HCT116 (cell line): ENCODE data around the gene SP7. TPM values are rescaled to one million over a fixed set of nuclear protein-coding genes. Genes with fewer than 3 reads are reported as not detected.

ENCODE experiments used
- ATAC-seq: fragments of 200-7000 bp; cut with Tn5 transposase; 2 replicates; pipeline ENCODE4 v1.9.1; 2020; ENCODE audit warnings: mild to moderate bottlenecking, moderate library complexity
- BruUV-seq: library from RNA; stranded (reverse); fragments of 400-500 nt; replicated peaks from 2 replicates; lab custom pipeline; 2021; lab: Mats Ljungman, UMichigan
- CTCF ChIA-PET: fragments of 300-600 bp; sonication (Branson Sonifier 250); formaldehyde crosslinking; loops from one replicate; lab custom pipeline; 2021; ENCODE audit warnings: antibody characterized with exemption; lab: Charles Lee
- POLR2A ChIA-PET: fragments of 300-600, 350-600 bp; sonication (Branson Sonifier 250); formaldehyde crosslinking; loops from one replicate; lab custom pipeline; 2021; ENCODE audit warnings: antibody characterized with exemption; lab: Charles Lee
- RAD21 ChIA-PET, 2 experiments: fragments of 300-600 bp; sonication (Branson Sonifier 250); formaldehyde crosslinking; loops; one replicate each; lab custom pipeline; 2023; ENCODE audit warnings: low total read pairs in 2 of 2; ENCODE audit not compliant: uncharacterized antibody in 2 of 2, unreplicated experiment in 2 of 2, low non-redundant PET in 1 of 2; lab: Charles Lee
- DNase-seq: peaks from one replicate; pipeline ENCODE4 v3.0.0-alpha.2; 2010; ENCODE audit warnings: low read depth, low spot score
- H2AFZ ChIP-seq: fragments of 200-600 bp; shearing (Covaris generic), sonication (generic); 2 replicates; pipeline ENCODE4 v1.6.1; 2017; ENCODE audit warnings: low read depth, mixed run types, mixed read lengths, antibody characterized with exemption, low read length; ENCODE audit not compliant: poor library complexity, severe bottlenecking
- H3K27ac ChIP-seq: 2 replicates; pipeline ENCODE4 v1.5.1; 2012; ENCODE audit warnings: low read depth, low read length
- H3K27me3 ChIP-seq: fragments of 200-600 bp; sonication (generic); 2 replicates; pipeline ENCODE4 v1.6.1; 2016; ENCODE audit warnings: mixed run types, low read length, mixed read lengths; ENCODE audit not compliant: insufficient read depth
- H3K36me3 ChIP-seq, 2 experiments: fragments of 200-500 bp in 1 of 2; fragments of 200-600 bp in 1 of 2; sonication (Bioruptor generic) in 1 of 2; sonication (generic) in 1 of 2; 2 replicates each; pipeline versions ENCODE4 v1.5.1 to v1.6.1; 2014 to 2016; ENCODE audit warnings: low read length in 2 of 2, inconsistent platforms in 1 of 2, mixed read lengths in 1 of 2, mixed run types in 1 of 2; ENCODE audit not compliant: insufficient read depth in 2 of 2, control insufficient read depth in 1 of 2
- H3K4me1 ChIP-seq, 2 experiments: fragments of 200-600 bp in 1 of 2; sonication (generic) in 1 of 2; 2 replicates each; pipeline versions ENCODE4 v1.5.1 to v1.6.1; 2012 to 2017; ENCODE audit warnings: low read length in 2 of 2, inconsistent platforms in 1 of 2, mild to moderate bottlenecking in 1 of 2, mixed read lengths in 1 of 2, mixed run types in 1 of 2, moderate library complexity in 1 of 2; ENCODE audit not compliant: insufficient read depth in 2 of 2, control insufficient read depth in 1 of 2
- H3K4me2 ChIP-seq: fragments of 200-600 bp; sonication (generic); 2 replicates; pipeline ENCODE4 v1.6.1; 2017; ENCODE audit warnings: mixed run types, low read length, mixed read lengths
- H3K4me3 ChIP-seq, 2 experiments: fragments of 200-600 bp in 1 of 2; sonication (generic) in 1 of 2; replicated peaks in 1 of 2; 2 replicates each; pipeline ENCODE4 v1.5.1; 2011 to 2016; ENCODE audit warnings: low read length in 2 of 2, control low read depth in 1 of 2, low read depth in 1 of 2, mild to moderate bottlenecking in 1 of 2, mixed read lengths in 1 of 2, mixed run types in 1 of 2
- H3K79me2 ChIP-seq: fragments of 200-600 bp; sonication (generic); 2 replicates; pipeline ENCODE4 v1.6.1; 2017; ENCODE audit warnings: mild to moderate bottlenecking, mixed run types, low read length, moderate library complexity, mixed read lengths; ENCODE audit not compliant: insufficient read depth
- H3K9ac ChIP-seq: fragments of 200-600 bp; sonication (generic); 2 replicates; pipeline ENCODE4 v1.6.1; 2016; ENCODE audit warnings: low read length, mixed read lengths
- H3K9me2 ChIP-seq: fragments of 200-600 bp; sonication (generic), shearing (Covaris generic); 2 replicates; pipeline ENCODE4 v1.6.1; 2017; ENCODE audit warnings: mixed run types, mild to moderate bottlenecking, moderate library complexity; ENCODE audit not compliant: insufficient read depth
- H3K9me3 ChIP-seq, 2 experiments: fragments of 200-500 bp in 1 of 2; fragments of 200-600 bp in 1 of 2; sonication (Bioruptor generic) in 1 of 2; sonication (generic) in 1 of 2; 2 replicates each; pipeline ENCODE4 v1.6.1; 2014 to 2017; ENCODE audit warnings: low read length in 2 of 2, mixed read lengths in 2 of 2, inconsistent platforms in 1 of 2, low read depth in 1 of 2, mild to moderate bottlenecking in 1 of 2, mixed run types in 1 of 2, moderate library complexity in 1 of 2; ENCODE audit not compliant: control insufficient read depth in 1 of 2, insufficient read depth in 1 of 2
- H4K20me1 ChIP-seq: fragments of 200-600 bp; sonication (generic), shearing (Covaris generic); 2 replicates; pipeline ENCODE4 v1.6.1; 2017; ENCODE audit warnings: mixed run types, mild to moderate bottlenecking, moderate library complexity; ENCODE audit not compliant: insufficient read depth
- SP1 ChIP-seq: IDR thresholded peaks from 2 replicates; pipeline ENCODE4 v1.6.1; 2012; ENCODE audit warnings: low read depth
- intact Hi-C: fragments of 100-400 bp; cut with micrococcal nuclease; formaldehyde crosslinking; loops from 2 replicates; pipeline ENCODE4 v1.10.0; 2022
- total RNA-seq: library from RNA; stranded (reverse); gene quantifications from one replicate; pipeline ENCODE4 v1.2.1, GENCODE V29; 2021; ENCODE audit not compliant: unreplicated experiment
- TF ChIP-seq, protein P1 (sequence below): IDR thresholded peaks from 2 replicates; pipeline ENCODE4 v1.6.1; 2011; ENCODE audit warnings: mild to moderate bottlenecking, low read length, moderate library complexity; ENCODE audit not compliant: insufficient replicate concordance; ENCODE audit errors: extremely low read depth
- TF ChIP-seq, protein P2 (sequence below): IDR thresholded peaks from 2 replicates; pipeline ENCODE4 v1.6.1; 2012; ENCODE audit warnings: low read depth

The SP7 gene
- total RNA-seq, 1 experiment from 2014 or later, result not detected

DNA sequence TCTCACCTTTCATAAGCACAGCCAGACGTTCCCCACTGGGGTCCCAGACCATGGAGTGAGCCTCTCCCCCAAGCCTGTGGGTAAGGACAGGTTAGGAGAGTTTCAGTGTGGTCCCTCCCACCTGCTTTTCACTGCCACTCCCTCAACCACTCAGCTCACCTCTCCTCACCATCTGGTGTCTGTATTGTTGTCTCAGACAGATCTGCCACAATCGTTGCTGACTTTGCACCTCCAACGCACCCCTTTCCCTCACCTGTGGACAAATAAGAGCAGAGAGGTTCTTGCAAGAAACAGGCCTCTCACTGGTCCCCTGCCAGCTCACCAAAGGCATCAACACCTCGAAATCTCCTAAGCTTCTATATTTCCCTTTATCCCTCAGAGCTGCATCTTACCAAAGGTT lies 27.9 kb downstream of the SP7 start:
- no TSS peak for BruUV-seq
- no peak for DNase-seq
- Histone ChIP-seq H3K9ac (no peak overlapping the region), H3K9me3 (no peaks in the 10 kb centered on the region), H3K27me3 (no peaks in the 10 kb centered on the region), H3K79me2 (peaks cover 13% of the 10 kb centered on the region), H3K27ac (no peak overlapping the region), H3K36me3 (peaks cover 27 to 37% of the 10 kb centered on the region in 2 experiments; a peak in 3 of 4 replicates), H2AFZ (no peak overlapping the region), H3K9me2 (no peaks in the 10 kb centered on the region), H3K4me1 (no peaks in the 10 kb centered on the region), H4K20me1 (no peaks in the 10 kb centered on the region), H3K4me3 (no peak overlapping the region), H3K4me2 (no peak overlapping the region)
- POLR2A ChIA-PET, result no interaction called here
- TF ChIP-seq, protein P1, sequence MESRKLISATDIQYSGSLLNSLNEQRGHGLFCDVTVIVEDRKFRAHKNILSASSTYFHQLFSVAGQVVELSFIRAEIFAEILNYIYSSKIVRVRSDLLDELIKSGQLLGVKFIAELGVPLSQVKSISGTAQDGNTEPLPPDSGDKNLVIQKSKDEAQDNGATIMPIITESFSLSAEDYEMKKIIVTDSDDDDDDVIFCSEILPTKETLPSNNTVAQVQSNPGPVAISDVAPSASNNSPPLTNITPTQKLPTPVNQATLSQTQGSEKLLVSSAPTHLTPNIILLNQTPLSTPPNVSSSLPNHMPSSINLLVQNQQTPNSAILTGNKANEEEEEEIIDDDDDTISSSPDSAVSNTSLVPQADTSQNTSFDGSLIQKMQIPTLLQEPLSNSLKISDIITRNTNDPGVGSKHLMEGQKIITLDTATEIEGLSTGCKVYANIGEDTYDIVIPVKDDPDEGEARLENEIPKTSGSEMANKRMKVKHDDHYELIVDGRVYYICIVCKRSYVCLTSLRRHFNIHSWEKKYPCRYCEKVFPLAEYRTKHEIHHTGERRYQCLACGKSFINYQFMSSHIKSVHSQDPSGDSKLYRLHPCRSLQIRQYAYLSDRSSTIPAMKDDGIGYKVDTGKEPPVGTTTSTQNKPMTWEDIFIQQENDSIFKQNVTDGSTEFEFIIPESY, result no peak
- TF ChIP-seq, protein P2, sequence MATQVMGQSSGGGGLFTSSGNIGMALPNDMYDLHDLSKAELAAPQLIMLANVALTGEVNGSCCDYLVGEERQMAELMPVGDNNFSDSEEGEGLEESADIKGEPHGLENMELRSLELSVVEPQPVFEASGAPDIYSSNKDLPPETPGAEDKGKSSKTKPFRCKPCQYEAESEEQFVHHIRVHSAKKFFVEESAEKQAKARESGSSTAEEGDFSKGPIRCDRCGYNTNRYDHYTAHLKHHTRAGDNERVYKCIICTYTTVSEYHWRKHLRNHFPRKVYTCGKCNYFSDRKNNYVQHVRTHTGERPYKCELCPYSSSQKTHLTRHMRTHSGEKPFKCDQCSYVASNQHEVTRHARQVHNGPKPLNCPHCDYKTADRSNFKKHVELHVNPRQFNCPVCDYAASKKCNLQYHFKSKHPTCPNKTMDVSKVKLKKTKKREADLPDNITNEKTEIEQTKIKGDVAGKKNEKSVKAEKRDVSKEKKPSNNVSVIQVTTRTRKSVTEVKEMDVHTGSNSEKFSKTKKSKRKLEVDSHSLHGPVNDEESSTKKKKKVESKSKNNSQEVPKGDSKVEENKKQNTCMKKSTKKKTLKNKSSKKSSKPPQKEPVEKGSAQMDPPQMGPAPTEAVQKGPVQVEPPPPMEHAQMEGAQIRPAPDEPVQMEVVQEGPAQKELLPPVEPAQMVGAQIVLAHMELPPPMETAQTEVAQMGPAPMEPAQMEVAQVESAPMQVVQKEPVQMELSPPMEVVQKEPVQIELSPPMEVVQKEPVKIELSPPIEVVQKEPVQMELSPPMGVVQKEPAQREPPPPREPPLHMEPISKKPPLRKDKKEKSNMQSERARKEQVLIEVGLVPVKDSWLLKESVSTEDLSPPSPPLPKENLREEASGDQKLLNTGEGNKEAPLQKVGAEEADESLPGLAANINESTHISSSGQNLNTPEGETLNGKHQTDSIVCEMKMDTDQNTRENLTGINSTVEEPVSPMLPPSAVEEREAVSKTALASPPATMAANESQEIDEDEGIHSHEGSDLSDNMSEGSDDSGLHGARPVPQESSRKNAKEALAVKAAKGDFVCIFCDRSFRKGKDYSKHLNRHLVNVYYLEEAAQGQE, result no peak
- no peak for TF ChIP-seq SP1
- RAD21 ChIA-PET, result no interaction called here
- intact Hi-C loops, result no loop called here
- CTCF ChIA-PET, result interaction anchor here (2.0 kb wide), 1 partner anchor 13 kb away, joined by 7 read pairs; the partner anchor contains the start of gene AAAS
- 0 out of 2 replicates have a peak, but pooled peaks have one; percentile 14 for ATAC-seq
